NCI-H345 treated with DMSO at 0.1 percent for 48 hours (cell line): ENCODE results near the gene GPR108.

ENCODE experiments used
- DNase-seq: peaks from one replicate; lab custom pipeline; 2025; ENCODE audit not compliant: unreplicated experiment; lab: John Stamatoyannopoulos, UW

Gene GPR108

DNA sequence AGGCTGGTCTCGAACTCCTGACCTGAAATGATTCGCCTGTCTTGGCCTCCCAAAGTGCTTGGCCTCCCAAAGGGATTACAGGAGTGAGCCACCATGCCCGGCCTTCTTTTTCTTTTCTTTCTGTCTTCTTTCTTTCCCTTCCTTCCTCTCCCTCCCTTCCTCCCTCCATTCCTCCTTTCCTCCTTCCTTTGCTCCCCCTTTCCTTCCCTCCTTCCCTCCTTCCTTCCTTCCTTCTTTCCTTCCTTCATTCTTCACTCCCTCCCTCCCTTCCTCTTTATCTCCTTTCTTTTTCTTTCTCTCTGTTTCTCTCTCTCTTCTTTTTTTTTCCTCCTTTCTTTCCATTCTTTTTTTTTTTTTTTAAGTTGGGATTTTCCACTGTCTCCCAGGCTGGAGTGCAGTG, 29.0 kb downstream of the GPR108 start:
- no peak for DNase-seq

DNA sequence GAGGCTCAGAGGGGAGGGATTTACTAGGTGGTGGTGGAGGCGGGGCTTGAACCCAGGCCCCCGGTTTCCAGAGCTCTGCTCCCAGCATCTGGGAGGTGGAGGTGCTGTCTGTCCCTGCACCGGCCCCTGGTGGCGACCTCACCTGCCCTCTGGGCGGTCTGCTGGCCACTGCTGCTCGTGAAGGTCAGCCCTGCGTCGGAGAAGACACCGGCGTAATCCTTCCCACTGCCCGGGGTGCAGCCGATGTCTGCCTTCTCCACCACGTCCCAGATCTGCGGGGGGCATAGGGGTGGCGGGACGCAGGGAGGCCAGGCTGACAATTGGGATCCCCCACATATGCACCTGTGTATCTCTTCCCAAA, 29.7 kb downstream of the GPR108 start:
- no peak for DNase-seq

- DNase-seq = no peak
These were observed 30.2 kb downstream of the GPR108 start for GRCh38 chr19:6707011-6707657.

DNA sequence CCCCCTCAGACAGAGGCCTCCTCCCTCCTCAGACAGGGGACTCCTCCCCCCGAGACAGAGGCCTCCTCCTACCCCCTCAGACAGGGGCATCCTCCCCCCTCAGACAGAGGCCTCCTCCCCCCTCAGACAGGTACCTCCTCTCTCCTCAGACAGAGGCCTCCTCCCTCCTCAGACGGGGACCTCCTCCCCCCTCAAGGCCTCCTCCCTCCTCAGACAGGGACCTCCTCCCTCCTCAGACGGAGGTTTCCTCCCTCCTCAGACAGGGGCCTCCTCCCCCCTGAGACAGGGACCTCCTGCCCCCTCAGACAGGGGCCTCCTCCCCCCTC, 30.8 kb downstream of the GPR108 start:
- DNase-seq = no peak

DNA sequence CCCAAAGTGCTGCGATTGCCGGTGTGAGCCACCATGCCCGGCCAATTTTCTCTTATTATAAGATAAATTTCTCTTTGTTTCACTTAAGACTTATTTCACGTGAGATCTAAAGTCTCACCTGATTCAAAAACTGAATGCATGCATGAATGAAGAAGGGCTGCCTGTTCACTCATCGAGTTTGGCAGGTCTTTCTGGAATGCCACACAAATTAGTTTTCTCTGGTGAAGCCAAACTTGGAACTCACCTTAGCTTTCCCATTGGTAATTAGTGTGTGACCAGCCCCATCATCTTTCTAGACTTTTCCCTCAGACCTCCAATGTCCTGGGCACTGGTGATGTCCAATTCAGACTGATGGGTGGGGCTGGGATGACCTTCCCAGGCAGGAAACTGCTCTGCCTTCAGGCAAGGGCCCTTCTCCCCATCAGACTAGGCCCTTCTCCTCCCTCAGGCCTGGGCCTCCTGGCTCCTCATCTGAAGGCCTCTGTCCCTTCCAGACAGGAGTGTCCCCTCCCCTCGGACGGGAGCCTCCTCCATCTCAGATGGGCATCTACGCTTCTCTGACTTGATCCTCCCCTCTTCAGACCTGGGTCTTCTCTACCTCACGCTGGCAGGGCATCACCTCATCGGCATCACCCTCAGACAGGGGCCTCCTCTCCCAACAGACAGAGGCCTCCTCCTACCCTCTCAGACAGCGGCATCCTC, 31.3 kb downstream of the GPR108 start:
- no peak for DNase-seq

GRCh38 chr19:6700586-6701316, 36.6 kb downstream of the GPR108 start:
- no peak for DNase-seq

DNA sequence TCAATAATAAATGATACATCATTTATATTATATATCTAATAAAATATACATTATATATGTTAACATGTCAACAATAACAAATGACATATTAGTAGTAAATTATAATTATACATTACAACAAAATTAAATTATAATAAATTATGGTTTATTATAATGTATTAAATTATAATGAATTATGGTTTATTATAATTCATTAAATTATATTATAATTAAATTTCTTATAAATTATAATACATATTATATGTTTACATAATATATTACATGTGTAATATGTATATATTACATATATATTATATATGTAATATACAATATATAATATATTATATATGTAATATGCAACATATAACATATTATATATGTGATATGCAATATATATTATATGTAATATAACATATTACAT, 37.4 kb downstream of the GPR108 start:
- no peak for DNase-seq

- no peak for DNase-seq
These were observed 40.1 kb downstream of the GPR108 start for GRCh38 chr19:6697291-6697690.

DNA sequence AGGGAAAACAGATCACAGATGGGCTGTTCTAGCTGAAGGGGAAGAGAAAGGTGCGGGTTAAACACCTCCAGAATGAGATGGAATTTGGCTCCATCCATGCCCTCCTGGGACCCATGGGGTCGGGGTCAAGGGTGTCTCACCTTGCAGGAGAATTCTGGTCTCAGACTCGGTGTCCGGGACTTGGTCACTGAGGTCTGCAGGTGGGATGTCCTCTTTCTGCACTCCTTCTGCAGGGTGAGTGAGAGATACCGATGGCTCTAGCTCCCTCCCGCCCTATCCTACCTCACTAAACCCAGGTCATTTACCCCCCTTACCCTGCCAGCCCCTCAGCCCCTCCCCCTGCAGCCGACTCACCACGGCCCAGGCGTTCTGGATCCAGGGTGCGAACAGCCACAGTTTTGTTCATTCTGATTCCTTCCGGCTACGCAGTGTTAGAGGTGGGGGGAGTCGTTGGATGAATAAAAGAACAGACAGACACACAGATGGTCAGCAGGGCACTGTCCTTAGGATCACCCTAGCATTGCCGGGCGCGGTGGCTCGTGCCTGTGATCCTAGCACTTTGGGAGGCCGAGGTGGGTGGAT, 41.0 kb downstream of the GPR108 start:
- no peak for DNase-seq

DNA sequence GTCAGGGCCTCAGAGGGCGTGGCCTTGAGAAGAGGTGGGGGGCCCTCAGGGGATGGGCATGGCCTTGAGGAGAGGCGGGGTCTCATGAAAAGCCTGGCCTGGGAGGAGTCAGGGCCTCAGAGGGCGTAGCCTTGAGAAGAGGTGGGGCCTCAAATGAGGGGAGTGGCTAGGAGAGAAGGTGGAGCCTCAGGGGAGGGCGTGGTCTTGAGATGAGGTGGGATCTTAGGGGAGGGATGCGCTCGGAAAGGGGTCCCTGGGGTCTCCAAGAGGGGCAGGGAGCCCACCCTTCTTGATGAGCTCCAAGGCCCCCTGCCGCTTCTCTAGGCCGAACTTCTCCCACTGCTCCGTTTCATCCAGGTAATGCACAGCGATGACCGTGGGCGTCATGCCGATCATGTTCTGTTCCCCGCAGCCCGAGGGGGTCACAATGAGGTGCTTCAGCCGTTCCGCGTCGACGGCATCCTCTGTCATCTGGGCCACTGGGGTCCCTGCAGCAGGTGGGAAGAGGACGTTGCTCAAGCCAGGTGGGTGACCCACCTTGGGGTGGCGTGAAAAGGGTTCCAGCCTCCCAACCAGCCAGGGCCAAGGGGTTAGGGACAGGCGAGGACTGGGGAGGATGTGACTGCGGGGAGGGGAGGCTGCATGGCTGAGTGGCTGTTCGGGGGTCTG, 43.1 kb downstream of the GPR108 start:
- DNase-seq = no peak

DNA sequence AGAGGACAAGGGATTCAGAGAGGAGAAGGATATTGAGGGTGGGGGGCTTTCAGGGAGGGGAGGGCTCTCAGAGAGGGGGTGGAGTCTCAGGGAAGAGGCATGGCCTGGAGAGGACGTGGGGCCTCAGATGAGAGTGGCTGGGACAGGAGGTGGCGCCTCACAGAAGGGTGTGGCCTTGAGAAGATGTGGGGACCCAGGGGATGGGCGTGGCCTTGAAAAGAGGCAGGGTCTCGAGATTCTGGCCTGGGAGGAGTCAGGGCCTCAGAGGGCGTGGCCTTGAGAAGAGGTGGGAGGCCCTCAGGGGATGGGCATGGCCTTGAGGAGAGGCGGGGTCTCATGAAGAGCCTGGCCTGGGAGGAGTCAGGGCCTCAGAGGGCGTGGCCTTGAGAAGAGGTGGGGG, 43.7 kb downstream of the GPR108 start:
- DNase-seq = no peak

- DNase-seq = no peak
These were observed 44.3 kb downstream of the GPR108 start for GRCh38 chr19:6693056-6693471.

- no peak for DNase-seq
These were observed 45.4 kb downstream of the GPR108 start for GRCh38 chr19:6692027-6692426.

DNA sequence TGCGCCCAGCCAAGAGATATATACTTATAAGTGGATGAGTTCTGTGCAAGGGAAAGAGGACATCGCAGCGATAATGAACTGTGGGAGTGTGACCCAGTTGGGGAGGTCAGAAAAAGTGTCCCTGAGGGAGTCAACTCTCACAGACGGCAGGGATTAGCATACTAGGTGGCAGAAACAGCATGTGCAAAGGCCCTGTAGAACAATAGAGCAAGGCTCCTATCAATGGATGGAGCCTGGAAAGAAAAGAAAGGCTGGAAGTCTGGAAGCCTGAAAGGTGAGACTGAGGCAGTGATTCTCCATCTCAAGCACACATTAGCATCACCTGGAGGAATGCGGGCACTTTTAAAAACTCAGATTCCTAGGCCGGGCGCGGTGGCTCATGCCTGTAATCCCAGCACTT, 46.0 kb downstream of the GPR108 start:
- no peak for DNase-seq

DNA sequence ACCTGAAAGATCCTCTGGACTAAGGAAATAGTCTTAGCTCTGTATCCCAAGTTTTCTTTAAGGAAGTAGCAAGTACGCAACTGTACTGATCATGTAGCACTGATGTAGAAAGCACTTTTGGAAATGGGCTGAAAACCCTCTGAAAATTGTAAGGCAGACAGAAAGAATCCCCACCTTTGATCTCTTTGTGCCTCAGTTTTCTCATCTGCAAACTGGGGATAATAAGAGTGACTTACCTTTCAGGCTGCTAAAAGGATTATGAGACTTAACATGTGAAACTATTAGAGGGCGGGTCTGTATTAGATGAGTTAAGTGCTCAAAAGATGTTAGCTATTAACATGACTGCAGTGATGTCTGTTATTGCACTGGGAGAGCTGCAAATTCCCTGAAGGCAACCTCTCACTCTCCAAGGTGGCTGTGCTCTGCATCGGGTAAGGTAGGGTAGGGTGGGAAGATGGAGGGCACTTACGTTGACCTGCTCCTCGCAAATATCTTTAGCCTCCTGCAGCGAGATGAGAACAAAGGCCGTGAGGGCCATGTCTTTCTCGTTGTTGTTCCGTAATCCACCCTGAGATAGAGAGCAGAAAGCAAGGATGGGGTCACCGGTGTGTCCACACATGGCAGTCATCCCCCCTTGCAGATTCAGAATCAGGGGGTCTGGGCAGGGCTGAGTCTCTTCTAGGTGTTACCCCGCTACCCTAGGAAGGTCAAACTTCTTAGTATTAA, 47.1 kb downstream of the GPR108 start:
- no peak for DNase-seq

DNA sequence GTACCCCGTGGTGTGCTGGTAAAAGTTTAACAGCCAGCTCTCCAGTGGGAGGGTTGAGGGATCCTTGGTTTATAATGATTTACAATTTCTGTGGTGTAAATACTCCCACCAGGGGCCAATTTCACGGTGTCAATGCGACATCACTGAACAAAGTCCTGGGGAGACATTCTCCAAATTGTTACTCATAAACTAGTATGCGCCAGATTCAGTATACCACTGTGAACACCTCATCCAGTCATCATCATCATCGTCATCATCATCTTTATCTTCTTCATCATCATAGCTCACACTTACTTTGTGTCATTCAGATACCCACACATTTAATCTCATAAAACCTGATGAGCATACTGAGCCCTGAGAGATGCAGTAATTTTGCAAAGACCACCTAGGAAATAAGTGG, 50.3 kb downstream of the GPR108 start:
- DNase-seq = no peak

- no peak for DNase-seq
These were observed 50.8 kb downstream of the GPR108 start for GRCh38 chr19:6686628-6686975.

DNA sequence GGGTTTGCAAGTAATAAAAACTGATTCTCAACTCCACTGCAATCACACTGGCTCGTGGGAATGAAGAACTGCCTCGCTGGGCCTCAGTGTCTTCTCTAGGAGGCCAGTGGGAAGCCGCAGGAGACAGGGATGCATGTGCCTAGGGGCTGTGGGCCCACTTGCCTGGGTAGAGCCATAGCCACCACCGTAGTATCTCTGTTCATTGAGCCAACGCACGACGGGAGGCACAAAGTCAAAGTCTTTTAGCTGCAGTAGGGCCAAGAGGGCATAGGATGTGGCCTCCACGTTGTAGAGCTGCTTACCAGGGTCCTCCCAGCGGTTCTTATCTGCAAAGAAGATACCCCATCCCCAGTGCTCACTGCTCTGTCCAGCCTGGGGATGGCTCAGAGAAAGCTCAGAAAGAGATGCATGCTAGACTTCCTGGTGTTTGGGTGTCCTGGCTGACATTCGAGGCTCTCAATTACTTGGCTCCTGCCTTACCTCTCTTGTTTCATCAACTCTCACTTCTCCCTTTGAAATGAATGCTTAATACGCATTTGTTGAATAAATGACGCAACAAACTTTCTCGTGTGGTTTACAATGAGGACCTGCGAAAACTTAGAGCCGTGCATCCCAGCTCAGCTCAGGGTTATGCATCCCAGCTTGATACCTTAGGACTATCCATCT, 51.3 kb downstream of the GPR108 start:
- no peak for DNase-seq

DNA sequence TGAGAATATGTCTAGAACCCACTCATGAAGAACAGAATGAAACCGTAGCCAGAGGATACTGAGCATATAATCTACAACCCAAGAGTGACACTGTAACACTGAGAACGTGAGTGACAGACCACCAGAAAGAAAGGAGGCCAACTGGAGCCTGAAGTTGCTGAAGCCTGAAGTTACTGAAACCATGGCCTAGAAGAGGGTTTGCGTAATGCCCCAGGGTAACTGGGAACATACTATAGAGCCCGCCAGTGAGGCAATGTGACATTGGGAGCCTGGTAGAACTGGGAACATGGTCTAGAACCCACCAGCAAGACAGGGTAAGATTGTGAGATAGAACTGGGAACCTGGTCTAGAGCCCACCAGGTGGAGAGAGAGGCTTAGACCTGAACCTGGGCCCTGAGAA, 51.9 kb downstream of the GPR108 start:
- no peak for DNase-seq

DNA sequence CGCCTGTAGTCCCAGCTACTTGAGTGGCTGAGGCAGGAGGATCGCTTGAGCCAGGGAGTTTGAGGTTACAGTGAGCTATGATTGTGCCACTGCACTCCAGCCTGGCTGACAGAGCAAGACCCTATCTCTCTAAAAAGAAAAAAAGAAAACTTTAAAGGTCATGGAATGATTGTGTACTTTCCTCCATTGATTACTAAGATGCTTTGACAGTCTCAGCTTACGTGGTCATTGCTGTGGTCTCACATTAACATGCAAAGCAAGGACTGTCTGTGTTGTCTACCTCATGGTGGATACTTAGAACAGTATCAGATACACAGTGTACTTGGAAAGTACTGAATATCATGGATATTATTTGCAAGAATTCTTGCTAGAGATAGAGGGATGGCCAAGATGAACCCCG, 53.4 kb downstream of the GPR108 start:
- DNase-seq = no peak
